ENCODE data around the gene CDIPT. TPM values are rescaled to one million over a fixed set of nuclear protein-coding genes. Genes with fewer than 3 reads are reported as not detected.

The CDIPT gene
- total and polyA plus RNA-seq, 2 of the 13 experiments (the other 11 are each of a cell fraction or from before 2014, with no cell fraction given) = 54.9 to 97.5 TPM

DNA sequence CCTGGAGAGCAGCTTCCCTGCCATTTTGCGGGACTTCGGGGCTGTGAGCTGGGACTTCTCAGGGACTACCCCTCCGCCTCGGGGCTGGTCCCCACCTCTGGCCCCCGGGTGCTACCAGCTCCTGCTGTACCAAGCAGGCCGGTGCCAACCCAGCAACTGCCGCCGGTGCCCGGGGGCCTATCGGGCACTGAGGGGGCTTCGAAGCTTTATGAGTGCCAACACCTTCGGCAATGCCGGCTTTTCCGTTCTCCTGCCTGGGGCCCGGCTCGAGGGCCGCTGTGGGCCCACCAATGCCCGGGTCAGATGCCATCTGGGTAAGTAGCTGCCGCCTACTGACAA, 38.5 kb upstream of the CDIPT start (continued):
- TF ChIP-seq, protein P1, sequence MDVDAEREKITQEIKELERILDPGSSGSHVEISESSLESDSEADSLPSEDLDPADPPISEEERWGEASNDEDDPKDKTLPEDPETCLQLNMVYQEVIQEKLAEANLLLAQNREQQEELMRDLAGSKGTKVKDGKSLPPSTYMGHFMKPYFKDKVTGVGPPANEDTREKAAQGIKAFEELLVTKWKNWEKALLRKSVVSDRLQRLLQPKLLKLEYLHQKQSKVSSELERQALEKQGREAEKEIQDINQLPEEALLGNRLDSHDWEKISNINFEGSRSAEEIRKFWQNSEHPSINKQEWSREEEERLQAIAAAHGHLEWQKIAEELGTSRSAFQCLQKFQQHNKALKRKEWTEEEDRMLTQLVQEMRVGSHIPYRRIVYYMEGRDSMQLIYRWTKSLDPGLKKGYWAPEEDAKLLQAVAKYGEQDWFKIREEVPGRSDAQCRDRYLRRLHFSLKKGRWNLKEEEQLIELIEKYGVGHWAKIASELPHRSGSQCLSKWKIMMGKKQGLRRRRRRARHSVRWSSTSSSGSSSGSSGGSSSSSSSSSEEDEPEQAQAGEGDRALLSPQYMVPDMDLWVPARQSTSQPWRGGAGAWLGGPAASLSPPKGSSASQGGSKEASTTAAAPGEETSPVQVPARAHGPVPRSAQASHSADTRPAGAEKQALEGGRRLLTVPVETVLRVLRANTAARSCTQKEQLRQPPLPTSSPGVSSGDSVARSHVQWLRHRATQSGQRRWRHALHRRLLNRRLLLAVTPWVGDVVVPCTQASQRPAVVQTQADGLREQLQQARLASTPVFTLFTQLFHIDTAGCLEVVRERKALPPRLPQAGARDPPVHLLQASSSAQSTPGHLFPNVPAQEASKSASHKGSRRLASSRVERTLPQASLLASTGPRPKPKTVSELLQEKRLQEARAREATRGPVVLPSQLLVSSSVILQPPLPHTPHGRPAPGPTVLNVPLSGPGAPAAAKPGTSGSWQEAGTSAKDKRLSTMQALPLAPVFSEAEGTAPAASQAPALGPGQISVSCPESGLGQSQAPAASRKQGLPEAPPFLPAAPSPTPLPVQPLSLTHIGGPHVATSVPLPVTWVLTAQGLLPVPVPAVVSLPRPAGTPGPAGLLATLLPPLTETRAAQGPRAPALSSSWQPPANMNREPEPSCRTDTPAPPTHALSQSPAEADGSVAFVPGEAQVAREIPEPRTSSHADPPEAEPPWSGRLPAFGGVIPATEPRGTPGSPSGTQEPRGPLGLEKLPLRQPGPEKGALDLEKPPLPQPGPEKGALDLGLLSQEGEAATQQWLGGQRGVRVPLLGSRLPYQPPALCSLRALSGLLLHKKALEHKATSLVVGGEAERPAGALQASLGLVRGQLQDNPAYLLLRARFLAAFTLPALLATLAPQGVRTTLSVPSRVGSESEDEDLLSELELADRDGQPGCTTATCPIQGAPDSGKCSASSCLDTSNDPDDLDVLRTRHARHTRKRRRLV (CRISPR knock-in tag; IDR thresholded peaks at IDR 0.05) = no peak
- TF ChIP-seq SPEN (CRISPR knock-in tag; IDR thresholded peaks at IDR 0.05; ENCODE audit: low read depth) = 0 out of 2 replicates have a peak, but pooled peaks have one; percentile 10
- TF ChIP-seq, protein P2, sequence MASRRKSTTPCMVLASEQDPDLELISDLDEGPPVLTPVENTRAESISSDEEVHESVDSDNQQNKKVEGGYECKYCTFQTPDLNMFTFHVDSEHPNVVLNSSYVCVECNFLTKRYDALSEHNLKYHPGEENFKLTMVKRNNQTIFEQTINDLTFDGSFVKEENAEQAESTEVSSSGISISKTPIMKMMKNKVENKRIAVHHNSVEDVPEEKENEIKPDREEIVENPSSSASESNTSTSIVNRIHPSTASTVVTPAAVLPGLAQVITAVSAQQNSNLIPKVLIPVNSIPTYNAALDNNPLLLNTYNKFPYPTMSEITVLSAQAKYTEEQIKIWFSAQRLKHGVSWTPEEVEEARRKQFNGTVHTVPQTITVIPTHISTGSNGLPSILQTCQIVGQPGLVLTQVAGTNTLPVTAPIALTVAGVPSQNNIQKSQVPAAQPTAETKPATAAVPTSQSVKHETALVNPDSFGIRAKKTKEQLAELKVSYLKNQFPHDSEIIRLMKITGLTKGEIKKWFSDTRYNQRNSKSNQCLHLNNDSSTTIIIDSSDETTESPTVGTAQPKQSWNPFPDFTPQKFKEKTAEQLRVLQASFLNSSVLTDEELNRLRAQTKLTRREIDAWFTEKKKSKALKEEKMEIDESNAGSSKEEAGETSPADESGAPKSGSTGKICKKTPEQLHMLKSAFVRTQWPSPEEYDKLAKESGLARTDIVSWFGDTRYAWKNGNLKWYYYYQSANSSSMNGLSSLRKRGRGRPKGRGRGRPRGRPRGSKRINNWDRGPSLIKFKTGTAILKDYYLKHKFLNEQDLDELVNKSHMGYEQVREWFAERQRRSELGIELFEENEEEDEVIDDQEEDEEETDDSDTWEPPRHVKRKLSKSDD (CRISPR knock-in tag; IDR thresholded peaks at IDR 0.05; ENCODE audit: low read depth) = no peak
- TF ChIP-seq, protein P3, sequence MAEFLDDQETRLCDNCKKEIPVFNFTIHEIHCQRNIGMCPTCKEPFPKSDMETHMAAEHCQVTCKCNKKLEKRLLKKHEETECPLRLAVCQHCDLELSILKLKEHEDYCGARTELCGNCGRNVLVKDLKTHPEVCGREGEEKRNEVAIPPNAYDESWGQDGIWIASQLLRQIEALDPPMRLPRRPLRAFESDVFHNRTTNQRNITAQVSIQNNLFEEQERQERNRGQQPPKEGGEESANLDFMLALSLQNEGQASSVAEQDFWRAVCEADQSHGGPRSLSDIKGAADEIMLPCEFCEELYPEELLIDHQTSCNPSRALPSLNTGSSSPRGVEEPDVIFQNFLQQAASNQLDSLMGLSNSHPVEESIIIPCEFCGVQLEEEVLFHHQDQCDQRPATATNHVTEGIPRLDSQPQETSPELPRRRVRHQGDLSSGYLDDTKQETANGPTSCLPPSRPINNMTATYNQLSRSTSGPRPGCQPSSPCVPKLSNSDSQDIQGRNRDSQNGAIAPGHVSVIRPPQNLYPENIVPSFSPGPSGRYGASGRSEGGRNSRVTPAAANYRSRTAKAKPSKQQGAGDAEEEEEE (CRISPR knock-in tag; IDR thresholded peaks at IDR 0.05; ENCODE audit: borderline replicate concordance) = no peak
- no peak for TF ChIP-seq ZNF550 (CRISPR knock-in tag; IDR thresholded peaks at IDR 0.05; ENCODE audit: borderline replicate concordance)
- TF ChIP-seq SNAI1 (CRISPR knock-in tag; IDR thresholded peaks at IDR 0.05; ENCODE audit: borderline replicate concordance) = peak; percentile 5; the same call in 1 of the 2 replicates
- TF ChIP-seq, protein P4, sequence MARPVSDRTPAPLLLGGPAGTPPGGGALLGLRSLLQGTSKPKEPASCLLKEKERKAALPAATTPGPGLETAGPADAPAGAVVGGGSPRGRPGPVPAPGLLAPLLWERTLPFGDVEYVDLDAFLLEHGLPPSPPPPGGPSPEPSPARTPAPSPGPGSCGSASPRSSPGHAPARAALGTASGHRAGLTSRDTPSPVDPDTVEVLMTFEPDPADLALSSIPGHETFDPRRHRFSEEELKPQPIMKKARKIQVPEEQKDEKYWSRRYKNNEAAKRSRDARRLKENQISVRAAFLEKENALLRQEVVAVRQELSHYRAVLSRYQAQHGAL (CRISPR knock-in tag; IDR thresholded peaks at IDR 0.05; ENCODE audit: not compliant biosample characterization) = no peak
- no peak for TF ChIP-seq ZNF160 (CRISPR knock-in tag; IDR thresholded peaks at IDR 0.05)
- TF ChIP-seq CEBPG (CRISPR knock-in tag; IDR thresholded peaks at IDR 0.05) = no peak
- TF ChIP-seq, protein P5, sequence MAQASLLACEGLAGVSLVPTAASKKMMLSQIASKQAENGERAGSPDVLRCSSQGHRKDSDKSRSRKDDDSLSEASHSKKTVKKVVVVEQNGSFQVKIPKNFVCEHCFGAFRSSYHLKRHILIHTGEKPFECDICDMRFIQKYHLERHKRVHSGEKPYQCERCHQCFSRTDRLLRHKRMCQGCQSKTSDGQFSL (CRISPR knock-in tag; IDR thresholded peaks at IDR 0.05) = no peak
- no peak for TF ChIP-seq CHD4 (IDR thresholded peaks at IDR 0.05; ENCODE audit: borderline replicate concordance, low read length)
- TF ChIP-seq KDM3A (CRISPR knock-in tag; IDR thresholded peaks at IDR 0.05; ENCODE audit: low read depth) = no peak
- no peak for TF ChIP-seq SIX1 (CRISPR knock-in tag; IDR thresholded peaks at IDR 0.05; ENCODE audit: borderline replicate concordance)
- no peak for TF ChIP-seq TBX3 (IDR thresholded peaks at IDR 0.05; ENCODE audit: borderline replicate concordance)
- no peak for TF ChIP-seq EED (CRISPR knock-in tag; IDR thresholded peaks at IDR 0.05)
- no peak for TF ChIP-seq NCOA1 (CRISPR knock-in tag; IDR thresholded peaks at IDR 0.05)
- TF ChIP-seq HNRNPL (IDR thresholded peaks at IDR 0.05; ENCODE audit: low read depth, low read length) = peak; percentile 96
- TF ChIP-seq RXRA (CRISPR knock-in tag; IDR thresholded peaks at IDR 0.05) = 0 out of 2 replicates have a peak, but pooled peaks have one; percentile 5
- no peak for TF ChIP-seq ZNF615 (CRISPR knock-in tag; IDR thresholded peaks at IDR 0.05; ENCODE audit: borderline replicate concordance)
- TF ChIP-seq ZSCAN30 (CRISPR knock-in tag; IDR thresholded peaks at IDR 0.05) = no peak
- 0 out of 2 replicates have a peak, but pooled peaks have one; percentile 6 for TF ChIP-seq ARHGAP35 (CRISPR knock-in tag; IDR thresholded peaks at IDR 0.05; ENCODE audit: borderline replicate concordance)
